ENCODE measurements around the gene TMEM270. TPM values are rescaled to one million over a fixed set of nuclear protein-coding genes. Genes with fewer than 3 reads are reported as not detected.

Gene TMEM270
- polyA plus RNA-seq, 1 donor from 2014 or later, result not detected

- no peak overlapping the region for H2AFZ ChIP-seq (ENCODE audit: low read depth, low read length)
- no peak overlapping the region for H3K27ac ChIP-seq (ENCODE audit: low read length)
- no peaks in the 10 kb centered on the region for H3K9me3 ChIP-seq (ENCODE audit: low read length)
- H3K36me3 ChIP-seq (ENCODE audit: insufficient read depth, low read length), result no peaks in the 10 kb centered on the region
- H3K79me2 ChIP-seq (replicated peaks; ENCODE audit: insufficient read depth, low read length), result no peaks in the 10 kb centered on the region
- no peak for TF ChIP-seq POLR2AphosphoS5 (IDR thresholded peaks at IDR 0.05)
- no peak for TF ChIP-seq EZH2 (IDR thresholded peaks at IDR 0.05; ENCODE audit: borderline replicate concordance, insufficient read depth, low read length, poor library complexity, severe bottlenecking)
- TF ChIP-seq MXI1 (conservative IDR thresholded peaks at IDR 0.05; ENCODE audit: poor library complexity, severe bottlenecking), result no peak
- TF ChIP-seq EP300 (conservative IDR thresholded peaks at IDR 0.05; ENCODE audit: poor library complexity, severe bottlenecking), result no peak
- no peak for TF ChIP-seq RAD21 (conservative IDR thresholded peaks at IDR 0.05)
- no peak for TF ChIP-seq REST (IDR thresholded peaks at IDR 0.05; ENCODE audit: borderline replicate concordance)
- TF ChIP-seq SMC3 (conservative IDR thresholded peaks at IDR 0.05; ENCODE audit: poor library complexity), result no peak
- no peak for TF ChIP-seq CTCF (IDR thresholded peaks at IDR 0.05; ENCODE audit: poor library complexity, severe bottlenecking)
- no peak for TF ChIP-seq TAF1 (IDR thresholded peaks at IDR 0.05; ENCODE audit: low read depth)
- H3K27me3 ChIP-seq (ENCODE audit: insufficient read depth, low read depth, low read length), result no peaks in the 10 kb centered on the region
- no peak overlapping the region for H3K4me3 ChIP-seq (ENCODE audit: low read length)
- H3K9ac ChIP-seq (ENCODE audit: low read length), result no peak overlapping the region
- no peaks in the 10 kb centered on the region for H3F3A ChIP-seq (ENCODE audit: insufficient read depth, low read length, poor library complexity, severe bottlenecking)
- H3K9me2 ChIP-seq (ENCODE audit: insufficient read depth, low read length), result no peaks in the 10 kb centered on the region
- H3K4me2 ChIP-seq (ENCODE audit: low read length), result no peak overlapping the region
- no peaks in the 10 kb centered on the region for H4K20me1 ChIP-seq (ENCODE audit: insufficient read depth)
These were observed 38.4 kb upstream of the TMEM270 start for GRCh38 chr7:73822319-73823173.

- H3K4me2 ChIP-seq (ENCODE audit: low read length), result no peak overlapping the region
- H2AFZ ChIP-seq (ENCODE audit: low read depth, low read length), result no peak overlapping the region
- no peak overlapping the region for H3K4me3 ChIP-seq (ENCODE audit: low read length)
- no peak for TF ChIP-seq REST (IDR thresholded peaks at IDR 0.05; ENCODE audit: borderline replicate concordance)
- H3K9me2 ChIP-seq (ENCODE audit: insufficient read depth, low read length), result no peaks in the 10 kb centered on the region
- no peaks in the 10 kb centered on the region for H4K20me1 ChIP-seq (ENCODE audit: insufficient read depth)
- no peak overlapping the region for H3K9ac ChIP-seq (ENCODE audit: low read length)
- H3K27ac ChIP-seq (ENCODE audit: low read length), result no peak overlapping the region
- no peaks in the 10 kb centered on the region for H3K27me3 ChIP-seq (ENCODE audit: insufficient read depth, low read depth, low read length)
- no peaks in the 10 kb centered on the region for H3K79me2 ChIP-seq (replicated peaks; ENCODE audit: insufficient read depth, low read length)
- no peaks in the 10 kb centered on the region for H3K36me3 ChIP-seq (ENCODE audit: insufficient read depth, low read length)
- H3F3A ChIP-seq (ENCODE audit: insufficient read depth, low read length, poor library complexity, severe bottlenecking), result no peaks in the 10 kb centered on the region
- H3K9me3 ChIP-seq (ENCODE audit: low read length), result no peaks in the 10 kb centered on the region
These were observed 37.7 kb upstream of the TMEM270 start for GRCh38 chr7:73823257-73823656.

All from neural cell (in vitro differentiated cells).